CD4-positive, alpha-beta T cell (primary cell): ENCODE results near the gene RGR. TPM values are rescaled to one million over a fixed set of nuclear protein-coding genes. Genes with fewer than 3 reads are reported as not detected.

ENCODE experiments used
- ATAC-seq: fragments of 200-7000 bp; cut with Tn5 transposase; one replicate; pipeline ENCODE4 v1.10.0; 2022; ENCODE audit warnings: mild to moderate bottlenecking; ENCODE audit not compliant: poor library complexity
- CTCF ChIA-PET: fragments of 350-600 bp; sonication (Branson Sonifier 250); formaldehyde crosslinking; loops from one replicate; lab custom pipeline; 2021; ENCODE audit warnings: antibody characterized with exemption, inconsistent platforms; lab: Charles Lee
- POLR2A ChIA-PET: fragments of 350-600 bp; sonication (Branson Sonifier 250); formaldehyde crosslinking; loops from one replicate; lab custom pipeline; 2021; ENCODE audit warnings: antibody characterized with exemption, inconsistent platforms; lab: Charles Lee
- DNase-seq, 14 experiments: peaks; one replicate each; pipeline ENCODE4 v3.0.0-alpha.2; 2013 to 2020; ENCODE audit warnings: mixed read lengths in 2 of 14
- H3K27ac ChIP-seq, 2 donors: one replicate each; pipeline versions ENCODE4 v1.5.1 to v1.7.0; 2013; ENCODE audit warnings: low read length in 2 of 2, low read depth in 1 of 2, mild to moderate bottlenecking in 1 of 2
- H3K27me3 ChIP-seq, 2 experiments: 1 replicate in 1 of 2; 2 replicates in 1 of 2; pipeline versions ENCODE4 v1.6.1 to v1.7.0; 2013; ENCODE audit warnings: low read length in 2 of 2, control low read depth in 1 of 2, mild to moderate bottlenecking in 1 of 2, moderate library complexity in 1 of 2; ENCODE audit not compliant: insufficient read depth in 2 of 2, control insufficient read depth in 1 of 2
- H3K36me3 ChIP-seq: one replicate; pipeline ENCODE4 v1.6.1; 2013; ENCODE audit warnings: low read length, control low read depth; ENCODE audit not compliant: insufficient read depth
- H3K4me1 ChIP-seq: one replicate; pipeline ENCODE4 v1.6.1; 2013; ENCODE audit warnings: low read length, control low read depth; ENCODE audit not compliant: insufficient read depth
- H3K4me3 ChIP-seq: one replicate; pipeline ENCODE4 v1.5.1; 2013; ENCODE audit warnings: mild to moderate bottlenecking, low read length, moderate library complexity
- H3K9me3 ChIP-seq, 2 experiments: 1 replicate in 1 of 2; 2 replicates in 1 of 2; pipeline versions ENCODE4 v1.6.1 to v1.7.0; 2013; ENCODE audit warnings: low read length in 2 of 2, mild to moderate bottlenecking in 2 of 2, control low read depth in 1 of 2, moderate library complexity in 1 of 2; ENCODE audit not compliant: control insufficient read depth in 1 of 2, insufficient read depth in 1 of 2
- H3K27ac Mint-ChIP-seq: one replicate; pipeline ENCODE4 v1.8.0; 2020; ENCODE audit warnings: mixed read lengths
- H3K27me3 Mint-ChIP-seq: one replicate; pipeline ENCODE4 v1.8.0; 2021; ENCODE audit warnings: mixed read lengths
- H3K36me3 Mint-ChIP-seq: one replicate; pipeline ENCODE4 v1.8.0; 2021; ENCODE audit warnings: low read depth, mixed read lengths
- H3K4me1 Mint-ChIP-seq: one replicate; pipeline ENCODE4 v1.8.0; 2021; ENCODE audit warnings: low read depth, mixed read lengths
- H3K4me3 Mint-ChIP-seq: one replicate; pipeline ENCODE4 v1.8.0; 2020; ENCODE audit warnings: mild to moderate bottlenecking, mixed read lengths
- H3K9me3 Mint-ChIP-seq: one replicate; pipeline ENCODE4 v1.8.0; 2020; ENCODE audit warnings: mixed read lengths
- CTCF ChIP-seq: fragments of 200-600 bp; IDR thresholded peaks from one replicate; pipeline ENCODE4 v1.8.0; 2022; ENCODE audit warnings: antibody characterized with exemption, mild to moderate bottlenecking
- intact Hi-C, 2 experiments: fragments of 100-400 bp; cut with DNase I in 1 of 2; cut with micrococcal nuclease in 1 of 2; formaldehyde crosslinking; loops; one replicate each; pipeline versions ENCODE4 v1.15.1 to v1.9.0; 2023 to 2025; cut with DNase I, micrococcal nuclease
- total RNA-seq, 174 experiments: library from RNA in 2 of 174; stranded (reverse) in 2 of 174; gene quantifications; one replicate each; pipeline ENCODE4 v1.2.3 and lab custom pipeline; 2021 to 2026

Gene RGR
- total RNA-seq, 2 experiments from 2014 or later, result not detected

- no peak overlapping the region for H3K4me3 ChIP-seq
- ATAC-seq, result peak; percentile 75
- no peaks in the 10 kb centered on the region for H3K36me3 ChIP-seq
- no peaks in the 10 kb centered on the region for H3K4me1 Mint-ChIP-seq
- no peaks in the 10 kb centered on the region for H3K4me1 ChIP-seq
- peak; percentile 23 for TF ChIP-seq CTCF
- no peak overlapping the region for H3K4me3 Mint-ChIP-seq
- H3K9me3 ChIP-seq, result no peaks in the 10 kb centered on the region
- no peak overlapping the region for H3K27ac Mint-ChIP-seq
- DNase-seq, result peak in 7 of 14 experiments; percentile 7 to 49 (median 33)
- H3K36me3 Mint-ChIP-seq, result no peaks in the 10 kb centered on the region
- peaks cover 0 to 5% of the 10 kb centered on the region in 2 experiments for H3K27me3 ChIP-seq
- ChIA-PET CTCF (no interaction called here), POLR2A (no interaction called here)
- H3K9me3 Mint-ChIP-seq, result no peaks in the 10 kb centered on the region
- H3K27ac ChIP-seq, result no peak overlapping the region
- intact Hi-C loops, result no loop called here
- H3K27me3 Mint-ChIP-seq, result peaks cover 6% of the 10 kb centered on the region
These were observed 30.1 kb upstream of the RGR start for GRCh38 chr10:84214612-84215235.

- ChIA-PET POLR2A (no interaction called here), CTCF (no interaction called here)
- peaks cover 0 to under 1% of the 10 kb centered on the region in 2 experiments for H3K9me3 ChIP-seq
- no peaks in the 10 kb centered on the region for H3K36me3 ChIP-seq
- peaks cover 15% of the 10 kb centered on the region for H3K27me3 Mint-ChIP-seq
- H3K27ac ChIP-seq, result no peak overlapping the region
- no peak overlapping the region for H3K4me3 ChIP-seq
- TF ChIP-seq CTCF, result no peak
- peaks cover 0 to 3% of the 10 kb centered on the region in 2 experiments for H3K27me3 ChIP-seq
- DNase-seq (no peak), ATAC-seq (no peak)
- no peaks in the 10 kb centered on the region for H3K4me1 Mint-ChIP-seq
- H3K36me3 Mint-ChIP-seq, result no peaks in the 10 kb centered on the region
- H3K9me3 Mint-ChIP-seq, result no peaks in the 10 kb centered on the region
- H3K4me1 ChIP-seq, result no peaks in the 10 kb centered on the region
- H3K27ac Mint-ChIP-seq, result no peak overlapping the region
- no peak overlapping the region for H3K4me3 Mint-ChIP-seq
- intact Hi-C loops, result no loop called here
These were observed 28.0 kb upstream of the RGR start for GRCh38 chr10:84216834-84217233.

GRCh38 chr10:84217746-84218145, 27.1 kb upstream of the RGR start:
- no peak overlapping the region for H3K27ac ChIP-seq
- H3K4me1 ChIP-seq, result no peaks in the 10 kb centered on the region
- peaks cover 22% of the 10 kb centered on the region for H3K27me3 Mint-ChIP-seq
- peaks cover 0 to 3% of the 10 kb centered on the region in 2 experiments for H3K9me3 ChIP-seq
- H3K36me3 ChIP-seq, result no peaks in the 10 kb centered on the region
- ATAC-seq (no peak), DNase-seq (no peak)
- H3K4me3 Mint-ChIP-seq, result no peak overlapping the region
- POLR2A ChIA-PET, result no interaction called here
- H3K4me1 Mint-ChIP-seq, result no peaks in the 10 kb centered on the region
- CTCF ChIA-PET, result no interaction called here
- intact Hi-C loops, result no loop called here
- H3K9me3 Mint-ChIP-seq, result no peaks in the 10 kb centered on the region
- TF ChIP-seq CTCF, result no peak
- no peak overlapping the region for H3K27ac Mint-ChIP-seq
- peaks cover 0 to 3% of the 10 kb centered on the region in 2 experiments for H3K27me3 ChIP-seq
- H3K4me3 ChIP-seq, result no peak overlapping the region
- no peaks in the 10 kb centered on the region for H3K36me3 Mint-ChIP-seq
